K562 (cell line): ENCODE results near the gene S100A10. TPM values are rescaled to one million over a fixed set of nuclear protein-coding genes. Genes with fewer than 3 reads are reported as not detected.

Experiments used
- ATAC-seq: fragments of 200-7000 bp; cut with Tn5 transposase; 3 replicates; pipeline ENCODE4 v1.9.1; 2020; ENCODE audit warnings: moderate library complexity
- BruUV-seq: library from RNA; stranded (reverse); fragments of 400-500 nt; replicated peaks from 2 replicates; lab custom pipeline; 2021; lab: Mats Ljungman, UMichigan
- CTCF ChIA-PET: fragments of 300-600 bp; formaldehyde crosslinking; extraction: SDS; loops from one replicate; lab custom pipeline; 2021; ENCODE audit warnings: low intra/inter-chr PET ratio; lab: Yijun Ruan, JAX
- POLR2A ChIA-PET: fragments of 300-600, 350-650 bp; sonication (Branson Sonifier 250); formaldehyde crosslinking; extraction: SDS; loops from one replicate; lab custom pipeline; 2021; ENCODE audit warnings: antibody characterized with exemption, inconsistent platforms; lab: Yijun Ruan, JAX
- DNase-seq, 4 experiments: peaks; one replicate each; pipeline versions ENCODE4 v3.0.0 to v3.0.0-alpha.2; 2011 to 2018; ENCODE audit warnings: low spot score in 3 of 4, mixed read lengths in 3 of 4; ENCODE audit errors: extremely low read depth in 1 of 4
- FAIRE-seq: peaks from 2 replicates; lab custom pipeline; 2011; peaks lifted over from hg19 to GRCh38; lab: Jason Lieb, UNC
- H2AFZ ChIP-seq: 2 replicates; pipeline ENCODE4 v1.6.0; 2011; ENCODE audit warnings: low read depth, low read length, control low read depth, inconsistent platforms
- H3K27ac ChIP-seq: fragments of 200-600 bp; 3 replicates; pipeline ENCODE4 v1.8.0; 2011; ENCODE audit warnings: low read depth, mild to moderate bottlenecking, control low read depth, inconsistent platforms, low read length, moderate library complexity, mixed read lengths; ENCODE audit errors: extremely low read depth
- H3K27me3 ChIP-seq, 2 experiments: fragments of 300-600 bp in 1 of 2; 2 replicates in 1 of 2; 3 replicates in 1 of 2; pipeline versions ENCODE4 v1.6.0 to v1.8.0; 2011; ENCODE audit warnings: inconsistent platforms in 2 of 2, low read length in 2 of 2, mild to moderate bottlenecking in 1 of 2, mixed read lengths in 1 of 2, moderate library complexity in 1 of 2; ENCODE audit not compliant: control insufficient read depth in 2 of 2, insufficient read depth in 2 of 2
- H3K36me3 ChIP-seq: fragments of 300-600 bp; 3 replicates; pipeline ENCODE4 v1.8.0; 2011; ENCODE audit warnings: mild to moderate bottlenecking, low read length, inconsistent platforms; ENCODE audit not compliant: control insufficient read depth, insufficient read depth
- H3K4me1 ChIP-seq, 2 experiments: fragments of 200-600 bp in 1 of 2; replicated peaks in 1 of 2; 2 replicates in 1 of 2; 3 replicates in 1 of 2; pipeline versions ENCODE4 v1.5.1 to v1.8.0; 2011; ENCODE audit warnings: inconsistent platforms in 2 of 2, low read length in 2 of 2, mild to moderate bottlenecking in 1 of 2, mixed read lengths in 1 of 2, moderate library complexity in 1 of 2; ENCODE audit not compliant: control insufficient read depth in 2 of 2, insufficient read depth in 2 of 2
- H3K4me2 ChIP-seq: 2 replicates; pipeline ENCODE4 v1.6.1; 2011; ENCODE audit warnings: low read length, control low read depth, inconsistent platforms, mixed read lengths; ENCODE audit not compliant: insufficient read depth
- H3K4me3 ChIP-seq: fragments of 200-600 bp; sonication (generic), shearing (Covaris generic); 2 replicates; pipeline ENCODE4 v1.5.1; 2016; ENCODE audit warnings: control low read depth, inconsistent platforms
- H3K79me2 ChIP-seq: fragments of 200-600 bp; 3 replicates; pipeline ENCODE4 v1.8.0; 2011; ENCODE audit warnings: low read length, inconsistent platforms; ENCODE audit not compliant: control insufficient read depth, insufficient read depth
- H3K9ac ChIP-seq, 2 experiments: 2 replicates each; pipeline versions ENCODE4 v1.6.0 to v1.6.1; 2011; ENCODE audit warnings: low read depth in 2 of 2, low read length in 2 of 2, control low read depth in 1 of 2, inconsistent platforms in 1 of 2, mild to moderate bottlenecking in 1 of 2, mixed read lengths in 1 of 2; ENCODE audit not compliant: insufficient read depth in 1 of 2
- H3K9me1 ChIP-seq: one replicate; pipeline ENCODE4 v1.6.0; 2011; ENCODE audit warnings: inconsistent platforms, mild to moderate bottlenecking, low read length, moderate library complexity; ENCODE audit not compliant: control insufficient read depth, insufficient read depth
- H3K9me3 ChIP-seq: replicated peaks from 2 replicates; pipeline ENCODE4 v1.5.1; 2011; ENCODE audit warnings: low read depth, low read length, inconsistent platforms; ENCODE audit not compliant: control insufficient read depth, insufficient read depth
- H4K20me1 ChIP-seq: replicated peaks from 2 replicates; pipeline ENCODE4 v1.6.1; 2011; ENCODE audit warnings: low read length, inconsistent platforms, mixed read lengths; ENCODE audit not compliant: control insufficient read depth, insufficient read depth
- CEBPB ChIP-seq: fragments of 450-650 bp; IDR thresholded peaks from 2 replicates; pipeline ENCODE4 v1.6.1; 2016; ENCODE audit warnings: missing genetic modification characterization, missing compliant biosample characterization
- RHOXF2B ChIP-seq: fragments of 250-450 bp; sonication (Bioruptor Pico); conservative IDR thresholded peaks from 2 replicates; pipeline ENCODE4 v1.5.1; 2021
- ZBTB34 ChIP-seq: fragments of 250-450 bp; sonication (Bioruptor Pico); IDR thresholded peaks from 2 replicates; pipeline ENCODE4 v1.8.0; 2021; ENCODE audit warnings: mild to moderate bottlenecking, moderate library complexity
- WGBS: fragments of 100-300 bp; shearing (Covaris generic); methylation state at CpG from one replicate; pipeline ENCODE4 v1.1.6; 2016; ENCODE audit warnings: low coverage, mixed read lengths; ENCODE audit not compliant: insufficient coverage; ENCODE audit errors: missing lambda C conversion rate; 5-methylcytosine and 5-hydroxymethylcytosine counted together
- in situ Hi-C: fragments of 300-500 bp; cut with MboI; formaldehyde crosslinking; loops from 4 replicates; pipeline ENCODE4 v1.15.0; 2018; ENCODE audit warnings: inconsistent platforms, mixed read lengths
- intact Hi-C: fragments of 100-400 bp; cut with micrococcal nuclease; formaldehyde crosslinking; loops from 2 replicates; pipeline ENCODE4 v1.14.2; 2022
- polyA plus RNA-seq, 8 experiments: library from polyadenylated mRNA; depleted of rRNA in 4 of 8; stranded (reverse) in 5 of 8; unstranded in 3 of 8; fragments of >200 nt; fragmentation: Nextera tagmentation in 2 of 8; fragmentation: Illumina TruSeq in 1 of 8; extraction: Ambion mirVana in 2 of 8; extraction: Trizol in 1 of 8; gene quantifications; 2 replicates each; pipeline versions ENCODE4 v1.2.1 to v1.2.3, GENCODE V29; 2011 to 2014; ENCODE audit warnings: inconsistent platforms in 1 of 8, missing spikeins in 1 of 8
- total RNA-seq, 7 experiments: library from RNA; depleted of rRNA in 6 of 7; stranded (reverse); fragments of >200 nt in 6 of 7; fragmentation: Illumina TruSeq in 2 of 7; extraction: Trizol in 2 of 7; gene quantifications; 2 replicates each; pipeline versions ENCODE4 v1.2.1 to v1.2.3, GENCODE V29; 2011 to 2021; ENCODE audit warnings: low replicate concordance in 1 of 7

The S100A10 gene
- total and polyA plus RNA-seq, 9 of the 15 experiments (the other 6 are each of a cell fraction or from before 2014, with no cell fraction given) = 0.32 to 1.6 (median 0.50) TPM; not detected in 3

GRCh38 chr1:151960780-151961513, 32.7 kb downstream of the S100A10 start:
- H3K9ac ChIP-seq = no peak overlapping the region
- CTCF ChIA-PET = no interaction called here
- no peaks in the 10 kb centered on the region for H3K9me1 ChIP-seq
- DNase-seq = no peak
- no peak overlapping the region for H3K27ac ChIP-seq
- BruUV-seq = no TSS peak
- H3K36me3 ChIP-seq = no peaks in the 10 kb centered on the region
- no peaks in the 10 kb centered on the region for H3K79me2 ChIP-seq
- 33% methylated on average over 2 of the region's 2 CpGs for WGBS
- intact Hi-C loops = no loop called here
- POLR2A ChIA-PET = no interaction called here
- no peak overlapping the region for H3K4me2 ChIP-seq
- peaks cover 0 to 4% of the 10 kb centered on the region in 2 experiments; a peak in 2 of 5 replicates for H3K27me3 ChIP-seq
- no peak for TF ChIP-seq ZBTB34
- H3K4me1 ChIP-seq = no peaks in the 10 kb centered on the region
- H3K9me3 ChIP-seq = no peaks in the 10 kb centered on the region
- no peak overlapping the region for H2AFZ ChIP-seq
- no peak for ATAC-seq
- in situ Hi-C loops = no loop called here
- no peak overlapping the region for H3K4me3 ChIP-seq
- no peaks in the 10 kb centered on the region for H4K20me1 ChIP-seq
- no peak for FAIRE-seq

DNA sequence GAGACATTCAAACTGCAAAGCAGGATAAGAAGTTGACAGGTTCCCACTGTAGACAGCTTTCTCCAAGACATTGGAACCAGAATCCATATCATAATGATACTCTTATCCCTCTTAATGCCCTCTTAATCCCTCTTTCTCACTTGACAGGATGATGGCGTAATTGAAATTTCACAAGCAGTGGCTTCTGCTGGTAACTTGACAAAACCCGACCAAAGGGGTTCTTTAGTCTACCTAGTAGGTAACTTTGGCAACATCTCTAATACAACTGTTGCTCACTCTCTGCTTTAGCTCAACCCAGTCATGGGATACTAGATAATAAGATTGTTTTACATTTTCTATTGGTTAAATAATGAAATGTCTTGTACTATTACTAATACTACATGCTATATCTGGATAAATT, 34.7 kb downstream of the S100A10 start:
- no peaks in the 10 kb centered on the region for H3K9me3 ChIP-seq
- intact Hi-C loops = no loop called here
- WGBS = 30% methylated on average over 2 of the region's 2 CpGs
- no peaks in the 10 kb centered on the region for H4K20me1 ChIP-seq
- ChIA-PET POLR2A (no interaction called here), CTCF (no interaction called here)
- DNase-seq (no peak), ATAC-seq (no peak), FAIRE-seq (no peak)
- H3K79me2 ChIP-seq = no peaks in the 10 kb centered on the region
- no peak overlapping the region for H3K9ac ChIP-seq
- H3K27ac ChIP-seq = no peak overlapping the region
- no peak overlapping the region for H2AFZ ChIP-seq
- in situ Hi-C loops = no loop called here
- H3K9me1 ChIP-seq = no peaks in the 10 kb centered on the region
- H3K36me3 ChIP-seq = no peaks in the 10 kb centered on the region
- no peaks in the 10 kb centered on the region for H3K27me3 ChIP-seq
- no peaks in the 10 kb centered on the region for H3K4me1 ChIP-seq
- no peak overlapping the region for H3K4me2 ChIP-seq
- H3K4me3 ChIP-seq = no peak overlapping the region
- TF ChIP-seq CEBPB (tag) (peak; percentile 33; the same call in 1 of the 2 replicates), RHOXF2B (no peak)
- BruUV-seq = no TSS peak
